ENCODE measurements around the gene PDGFRB. TPM values are rescaled to one million over a fixed set of nuclear protein-coding genes. Genes with fewer than 3 reads are reported as not detected.
A peak's percentile ranks its signal among the peaks of the same experiment; 100 is the strongest.

PDGFRB gene
- total RNA-seq, 2 experiments from 2014 or later: 0.14 to 1.0 TPM

- H3K27ac Mint-ChIP-seq: no peak overlapping the region
- intact Hi-C loops (cut with micrococcal nuclease): loop anchor here (1.0 kb wide), 3 partner anchors 88 to 306 kb away; no protein-coding TSS in a partner anchor
- no peaks in the 10 kb centered on the region for H3K9me3 Mint-ChIP-seq
- no peak overlapping the region for H3K4me3 Mint-ChIP-seq
- peak; percentile 67 for DNase-seq
- no peaks in the 10 kb centered on the region for H3K36me3 Mint-ChIP-seq (ENCODE audit: low read depth)
- CTCF ChIA-PET: interaction anchor here (1.0 to 2.7 kb wide), 6 partner anchors 18 to 216 kb away, joined by 3 to 10 read pairs (median 4); no protein-coding TSS in a partner anchor
- H3K4me1 Mint-ChIP-seq (ENCODE audit: low read depth): no peaks in the 10 kb centered on the region
- H3K27me3 Mint-ChIP-seq (ENCODE audit: low read depth): no peaks in the 10 kb centered on the region
These were observed 25.7 kb downstream of the PDGFRB start for GRCh38 chr5:150129813-150130492.

DNA sequence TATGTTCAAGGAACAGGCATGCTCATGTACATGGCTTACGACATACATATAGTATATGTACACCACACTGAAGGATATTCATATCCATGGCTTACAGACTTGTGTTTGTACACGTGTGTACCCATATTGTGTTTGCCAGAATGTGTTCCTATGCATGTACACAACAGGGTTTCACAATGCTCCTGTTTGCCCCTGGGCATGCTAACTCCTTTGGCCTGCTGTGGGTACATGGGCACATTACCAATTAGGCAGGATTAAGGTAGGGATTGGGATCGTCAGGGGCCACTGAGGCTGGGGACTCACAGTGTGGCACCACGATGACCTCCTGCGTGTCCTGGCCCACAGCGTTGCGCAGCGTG, 26.2 kb downstream of the PDGFRB start:
- Mint-ChIP-seq H3K9me3 (no peaks in the 10 kb centered on the region), H3K27ac (no peak overlapping the region), H3K4me1 (ENCODE audit: low read depth) (no peaks in the 10 kb centered on the region), H3K36me3 (ENCODE audit: low read depth) (no peaks in the 10 kb centered on the region), H3K27me3 (ENCODE audit: low read depth) (no peaks in the 10 kb centered on the region), H3K4me3 (no peak overlapping the region)
- CTCF ChIA-PET: interaction anchor here (0.6 to 2.7 kb wide), 4 partner anchors 20 to 216 kb away, joined by 3 to 10 read pairs (median 6); no protein-coding TSS in a partner anchor
- intact Hi-C loops (cut with micrococcal nuclease): no loop called here
- DNase-seq: no peak

- H3K4me3 Mint-ChIP-seq: no peak overlapping the region
- CTCF ChIA-PET: no interaction called here
- H3K9me3 Mint-ChIP-seq: no peaks in the 10 kb centered on the region
- no peaks in the 10 kb centered on the region for H3K27me3 Mint-ChIP-seq (ENCODE audit: low read depth)
- intact Hi-C loops (cut with micrococcal nuclease): no loop called here
- DNase-seq: no peak
- no peak overlapping the region for H3K27ac Mint-ChIP-seq
- no peaks in the 10 kb centered on the region for H3K4me1 Mint-ChIP-seq (ENCODE audit: low read depth)
- H3K36me3 Mint-ChIP-seq (ENCODE audit: low read depth): no peaks in the 10 kb centered on the region
These were observed 28.8 kb downstream of the PDGFRB start for GRCh38 chr5:150126921-150127265.

- no peaks in the 10 kb centered on the region for H3K27me3 Mint-ChIP-seq (ENCODE audit: low read depth)
- intact Hi-C loops (cut with micrococcal nuclease): no loop called here
- no peaks in the 10 kb centered on the region for H3K9me3 Mint-ChIP-seq
- CTCF ChIA-PET: interaction anchor here (0.6 to 0.8 kb wide), 2 partner anchors 82 to 214 kb away, joined by 4 read pairs; no protein-coding TSS in a partner anchor
- DNase-seq: no peak
- H3K4me3 Mint-ChIP-seq: no peak overlapping the region
- no peak overlapping the region for H3K27ac Mint-ChIP-seq
- H3K36me3 Mint-ChIP-seq (ENCODE audit: low read depth): no peaks in the 10 kb centered on the region
- H3K4me1 Mint-ChIP-seq (ENCODE audit: low read depth): no peaks in the 10 kb centered on the region
These were observed 29.3 kb downstream of the PDGFRB start for GRCh38 chr5:150126199-150126920.

DNA sequence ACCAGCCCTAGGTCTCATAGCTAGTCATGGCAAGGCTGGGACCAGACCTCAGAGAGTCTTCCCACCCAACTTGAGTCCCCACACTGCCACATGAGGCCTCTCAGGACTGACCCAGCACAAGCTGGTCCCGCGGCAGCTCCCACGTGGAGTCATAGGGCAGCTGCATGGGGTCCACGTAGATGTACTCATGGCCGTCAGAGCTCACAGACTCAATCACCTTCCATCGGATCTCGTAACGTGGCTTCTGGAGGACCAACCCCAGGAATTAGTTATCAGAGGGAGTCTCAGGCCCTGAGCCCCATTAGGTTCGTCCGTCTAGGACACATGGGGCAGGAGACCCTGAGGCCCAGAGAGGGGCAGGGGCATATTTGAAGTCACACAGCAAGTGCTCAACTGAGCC, 30.3 kb downstream of the PDGFRB start:
- no peaks in the 10 kb centered on the region for H3K4me1 Mint-ChIP-seq (ENCODE audit: low read depth)
- DNase-seq: no peak
- no peaks in the 10 kb centered on the region for H3K36me3 Mint-ChIP-seq (ENCODE audit: low read depth)
- H3K9me3 Mint-ChIP-seq: no peaks in the 10 kb centered on the region
- H3K27ac Mint-ChIP-seq: no peak overlapping the region
- no peaks in the 10 kb centered on the region for H3K27me3 Mint-ChIP-seq (ENCODE audit: low read depth)
- no peak overlapping the region for H3K4me3 Mint-ChIP-seq
- CTCF ChIA-PET: interaction anchor here (0.6 to 1.4 kb wide), 2 partner anchors 14 to 529 kb away, joined by 3 read pairs; no protein-coding TSS in a partner anchor
- intact Hi-C loops (cut with micrococcal nuclease): no loop called here

- intact Hi-C loops (cut with micrococcal nuclease): loop anchor here (5.0 kb wide), 2 partner anchors 57 to 292 kb away; no protein-coding TSS in a partner anchor
- Mint-ChIP-seq H3K27me3 (ENCODE audit: low read depth) (no peaks in the 10 kb centered on the region), H3K4me1 (ENCODE audit: low read depth) (no peaks in the 10 kb centered on the region), H3K9me3 (no peaks in the 10 kb centered on the region), H3K36me3 (ENCODE audit: low read depth) (no peaks in the 10 kb centered on the region), H3K27ac (no peak overlapping the region), H3K4me3 (no peak overlapping the region)
- no peak for DNase-seq
- CTCF ChIA-PET: interaction anchor here (1.4 kb wide), 1 partner anchor 13 kb away, joined by 3 read pairs; no protein-coding TSS in a partner anchor
These were observed 31.0 kb downstream of the PDGFRB start for GRCh38 chr5:150124596-150124995.

DNA sequence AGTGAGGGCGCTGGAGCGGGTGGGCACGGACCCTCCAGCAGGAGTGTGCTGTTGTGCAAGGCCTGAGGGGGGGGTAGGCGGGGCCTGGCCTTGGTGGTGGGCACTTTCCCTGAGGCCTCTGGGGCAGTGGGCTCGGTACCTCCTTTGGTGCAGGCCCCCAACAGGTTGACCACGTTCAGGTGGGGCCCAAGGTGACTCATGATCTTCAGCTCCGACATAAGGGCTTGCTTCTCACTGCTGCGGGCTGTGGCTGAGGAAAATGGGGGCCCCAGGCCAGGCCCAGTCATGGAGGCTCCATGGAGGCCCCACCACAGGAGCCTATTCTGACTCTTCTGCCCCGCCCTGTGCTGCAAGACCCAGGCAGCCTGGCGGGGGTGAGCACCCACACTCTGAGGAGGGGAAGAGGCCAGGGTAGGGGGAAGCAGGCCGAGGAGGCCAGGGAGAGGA, 31.5 kb downstream of the PDGFRB start:
- H3K36me3 Mint-ChIP-seq (ENCODE audit: low read depth): no peaks in the 10 kb centered on the region
- H3K4me1 Mint-ChIP-seq (ENCODE audit: low read depth): no peaks in the 10 kb centered on the region
- CTCF ChIA-PET: no interaction called here
- H3K27me3 Mint-ChIP-seq (ENCODE audit: low read depth): no peaks in the 10 kb centered on the region
- DNase-seq: no peak
- H3K4me3 Mint-ChIP-seq: no peak overlapping the region
- intact Hi-C loops (cut with micrococcal nuclease): loop anchor here (5.0 kb wide), 2 partner anchors 57 to 292 kb away; no protein-coding TSS in a partner anchor
- no peaks in the 10 kb centered on the region for H3K9me3 Mint-ChIP-seq
- H3K27ac Mint-ChIP-seq: no peak overlapping the region

- intact Hi-C loops (cut with micrococcal nuclease): loop anchor here (2.0 to 5.0 kb wide), 3 partner anchors 56 to 291 kb away; no protein-coding TSS in a partner anchor
- Mint-ChIP-seq H3K4me3 (no peak overlapping the region), H3K36me3 (ENCODE audit: low read depth) (no peaks in the 10 kb centered on the region), H3K27ac (no peak overlapping the region), H3K4me1 (ENCODE audit: low read depth) (no peaks in the 10 kb centered on the region), H3K27me3 (ENCODE audit: low read depth) (no peaks in the 10 kb centered on the region), H3K9me3 (no peaks in the 10 kb centered on the region)
- CTCF ChIA-PET: interaction anchor here (0.7 kb wide), 1 partner anchor 121 kb away, joined by 3 read pairs; no protein-coding TSS in a partner anchor
- no peak for DNase-seq
These were observed 32.1 kb downstream of the PDGFRB start for GRCh38 chr5:150123542-150123941.

- Mint-ChIP-seq H3K27ac (no peak overlapping the region), H3K9me3 (no peaks in the 10 kb centered on the region), H3K36me3 (ENCODE audit: low read depth) (no peaks in the 10 kb centered on the region), H3K4me1 (ENCODE audit: low read depth) (no peaks in the 10 kb centered on the region), H3K4me3 (no peak overlapping the region), H3K27me3 (ENCODE audit: low read depth) (no peaks in the 10 kb centered on the region)
- no peak for DNase-seq
- intact Hi-C loops (cut with micrococcal nuclease): loop anchor here (2.0 to 5.0 kb wide), 3 partner anchors 56 to 291 kb away; no protein-coding TSS in a partner anchor
- CTCF ChIA-PET: interaction anchor here (0.7 to 1.3 kb wide), 2 partner anchors 11 to 120 kb away, joined by 3 to 4 read pairs; no protein-coding TSS in a partner anchor
These were observed 32.8 kb downstream of the PDGFRB start for GRCh38 chr5:150122536-150123481.

GRCh38 chr5:150122158-150122510, 33.5 kb downstream of the PDGFRB start:
- intact Hi-C loops (cut with micrococcal nuclease): loop anchor here (2.0 to 5.0 kb wide), 3 partner anchors 55 to 290 kb away; no protein-coding TSS in a partner anchor
- no peaks in the 10 kb centered on the region for H3K9me3 Mint-ChIP-seq
- H3K27ac Mint-ChIP-seq: no peak overlapping the region
- peak; percentile 60 for DNase-seq
- H3K27me3 Mint-ChIP-seq (ENCODE audit: low read depth): no peaks in the 10 kb centered on the region
- H3K36me3 Mint-ChIP-seq (ENCODE audit: low read depth): no peaks in the 10 kb centered on the region
- no peak overlapping the region for H3K4me3 Mint-ChIP-seq
- H3K4me1 Mint-ChIP-seq (ENCODE audit: low read depth): no peaks in the 10 kb centered on the region
- CTCF ChIA-PET: interaction anchor here (1.3 kb wide), 1 partner anchor 12 kb away, joined by 4 read pairs; no protein-coding TSS in a partner anchor

- CTCF ChIA-PET: interaction anchor here (1.3 kb wide), 1 partner anchor 12 kb away, joined by 4 read pairs; no protein-coding TSS in a partner anchor
- Mint-ChIP-seq H3K4me1 (ENCODE audit: low read depth) (no peaks in the 10 kb centered on the region), H3K9me3 (no peaks in the 10 kb centered on the region), H3K4me3 (no peak overlapping the region), H3K27ac (no peak overlapping the region), H3K36me3 (ENCODE audit: low read depth) (no peaks in the 10 kb centered on the region), H3K27me3 (ENCODE audit: low read depth) (no peaks in the 10 kb centered on the region)
- intact Hi-C loops (cut with micrococcal nuclease): loop anchor here (2.0 to 5.0 kb wide), 3 partner anchors 54 to 289 kb away; no protein-coding TSS in a partner anchor
- no peak for DNase-seq
These were observed 34.0 kb downstream of the PDGFRB start for GRCh38 chr5:150121448-150122157.
